Spleen (tissue), 11 donors: Measurements from ENCODE around the gene VRK3. TPM values are rescaled to one million over a fixed set of nuclear protein-coding genes. Genes with fewer than 3 reads are reported as not detected.
A peak's percentile ranks its signal among the peaks of the same experiment; 100 is the strongest.

Source experiments
- DNase-seq: peaks from one replicate; pipeline ENCODE4 v3.0.0-alpha.2; 2020
- H3K27ac ChIP-seq, 8 donors: fragments of 200-600 bp; sonication (generic) in 7 of 8; 1 replicate in 4 of 8; 2 replicates in 4 of 8; pipeline versions ENCODE4 v1.5.0 to v1.8.0; 2016 to 2021; ENCODE audit warnings: inconsistent platforms in 4 of 8, mild to moderate bottlenecking in 4 of 8, moderate library complexity in 1 of 8
- H3K27me3 ChIP-seq, 7 donors: fragments of 200-600 bp; sonication (generic) in 6 of 7; replicated peaks in 1 of 7; 1 replicate in 4 of 7; 2 replicates in 3 of 7; pipeline versions ENCODE4 v1.5.0 to v1.8.0; 2016 to 2021; ENCODE audit warnings: inconsistent platforms in 3 of 7, mild to moderate bottlenecking in 1 of 7
- H3K36me3 ChIP-seq, 6 donors: fragments of 200-600 bp; sonication (generic) in 5 of 6; 1 replicate in 4 of 6; 2 replicates in 2 of 6; pipeline versions ENCODE4 v1.5.0 to v1.8.0; 2016 to 2021; ENCODE audit warnings: inconsistent platforms in 2 of 6
- H3K4me1 ChIP-seq, 6 donors: fragments of 200-600 bp; sonication (generic) in 5 of 6; 1 replicate in 3 of 6; 2 replicates in 3 of 6; pipeline versions ENCODE4 v1.5.0 to v1.8.0; 2016 to 2021; ENCODE audit warnings: inconsistent platforms in 3 of 6
- H3K4me3 ChIP-seq, 8 donors: fragments of 200-600 bp; sonication (generic) in 7 of 8; 1 replicate in 4 of 8; 2 replicates in 4 of 8; pipeline versions ENCODE4 v1.5.0 to v1.8.0; 2016 to 2021; ENCODE audit warnings: inconsistent platforms in 4 of 8, mild to moderate bottlenecking in 4 of 8, moderate library complexity in 2 of 8
- H3K9me3 ChIP-seq, 8 donors: fragments of 200-600 bp; sonication (generic) in 7 of 8; 1 replicate in 4 of 8; 2 replicates in 4 of 8; pipeline versions ENCODE4 v1.5.0 to v1.8.0; 2016 to 2021; ENCODE audit warnings: inconsistent platforms in 4 of 8
- POLR2A ChIP-seq, 3 donors: fragments of 450-650 bp; IDR thresholded peaks; one replicate each; pipeline ENCODE4 v1.5.1; 2017; ENCODE audit warnings: antibody characterized with exemption in 3 of 3, mild to moderate bottlenecking in 1 of 3
- POLR2AphosphoS5 ChIP-seq, 3 donors: sonication (generic); formaldehyde crosslinking; IDR thresholded peaks; one replicate each; pipeline ENCODE4 v1.5.1; 2017; ENCODE audit warnings: antibody characterized with exemption in 3 of 3
- WGBS, 5 donors: extraction: QIAGEN DNeasy Blood & Tissue Kit in 3 of 5; methylation state at CpG; one replicate each; pipeline versions ENCODE4 v1.1.5 to v1.1.7; 2013 to 2018; 5-methylcytosine and 5-hydroxymethylcytosine counted together
- intact Hi-C: fragments of 100-400 bp; cut with DNase I; formaldehyde crosslinking; loops from one replicate; pipeline ENCODE4 v1.15.0; 2023; ENCODE audit warnings: low total_unique reads
- polyA plus RNA-seq, 3 donors: library from polyadenylated mRNA; stranded (reverse); fragments of 200-250 nt; gene quantifications; one replicate each; pipeline ENCODE4 v1.2.1, GENCODE V29; 2013
- total RNA-seq, 7 donors: library from RNA; depleted of rRNA in 3 of 7; stranded (reverse); fragments of >200 nt in 3 of 7; fragmentation: NEBNext Ultra II Directional in 4 of 7; extraction: Animal tissue kit (Norgen Biotek cat#: 25700) in 4 of 7; gene quantifications; one replicate each; pipeline versions ENCODE4 v1.1.0 to v1.2.1, GENCODE V29; 2016 to 2021
- TF ChIP-seq, protein P1 (sequence below), 11 experiments: fragments of 200-600 bp in 7 of 11; fragments of 450-650 bp in 4 of 11; sonication (generic) in 4 of 11; IDR thresholded peaks in 8 of 11; conservative IDR thresholded peaks in 3 of 11; 1 replicate in 7 of 11; 2 replicates in 4 of 11; pipeline versions ENCODE4 v1.4.0 to v1.8.0; 2016 to 2021; ENCODE audit warnings: antibody characterized with exemption in 11 of 11, inconsistent platforms in 4 of 11, mild to moderate bottlenecking in 1 of 11
- donor health status: healthy with polysubstance abuse.
- donor health status: DM: no; HTN: no; CAD: no; lungs with moderate emphysema.
- donor health status: DM: no; HTN: no; CAD: no.
- donor health status: Bipolar disorder and iron deficiency.
- donor health status: healthy.
- donor health status: DM: no; HTN: no; CAD: no.
- donor health status: DM: yes; HTN: yes; CAD: no.

The VRK3 gene
- total and polyA plus RNA-seq, 10 donors, result 17.0 to 60.8 (median 49.7) TPM

DNA sequence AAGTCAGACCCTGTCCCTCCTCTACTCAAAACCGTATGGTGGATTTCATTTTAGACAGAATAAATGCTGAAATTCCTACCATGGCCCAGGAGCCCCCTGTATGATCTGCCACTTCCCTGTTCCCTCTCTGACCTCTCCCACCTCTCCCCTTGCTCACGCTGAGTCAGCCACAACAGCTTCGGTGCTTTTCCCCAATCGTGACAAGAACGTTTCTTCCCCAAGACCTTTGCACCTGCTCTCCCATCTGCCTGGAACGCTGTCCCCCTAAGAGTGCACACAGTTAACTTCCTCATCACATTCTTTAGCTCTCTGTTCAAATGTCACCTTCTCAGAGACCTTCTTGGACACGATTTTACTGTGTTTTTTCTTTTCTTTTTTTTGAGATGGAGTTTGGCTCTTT, 2.3 kb downstream of the VRK3 start:
- peaks cover 10 to 58% (median 41%) of the 10 kb centered on the region in 6 donors for H3K4me1 ChIP-seq
- no peak for TF ChIP-seq POLR2A (IDR thresholded peaks at IDR 0.05)
- no peak for TF ChIP-seq POLR2AphosphoS5 (IDR thresholded peaks at IDR 0.05)
- TF ChIP-seq, protein P1, sequence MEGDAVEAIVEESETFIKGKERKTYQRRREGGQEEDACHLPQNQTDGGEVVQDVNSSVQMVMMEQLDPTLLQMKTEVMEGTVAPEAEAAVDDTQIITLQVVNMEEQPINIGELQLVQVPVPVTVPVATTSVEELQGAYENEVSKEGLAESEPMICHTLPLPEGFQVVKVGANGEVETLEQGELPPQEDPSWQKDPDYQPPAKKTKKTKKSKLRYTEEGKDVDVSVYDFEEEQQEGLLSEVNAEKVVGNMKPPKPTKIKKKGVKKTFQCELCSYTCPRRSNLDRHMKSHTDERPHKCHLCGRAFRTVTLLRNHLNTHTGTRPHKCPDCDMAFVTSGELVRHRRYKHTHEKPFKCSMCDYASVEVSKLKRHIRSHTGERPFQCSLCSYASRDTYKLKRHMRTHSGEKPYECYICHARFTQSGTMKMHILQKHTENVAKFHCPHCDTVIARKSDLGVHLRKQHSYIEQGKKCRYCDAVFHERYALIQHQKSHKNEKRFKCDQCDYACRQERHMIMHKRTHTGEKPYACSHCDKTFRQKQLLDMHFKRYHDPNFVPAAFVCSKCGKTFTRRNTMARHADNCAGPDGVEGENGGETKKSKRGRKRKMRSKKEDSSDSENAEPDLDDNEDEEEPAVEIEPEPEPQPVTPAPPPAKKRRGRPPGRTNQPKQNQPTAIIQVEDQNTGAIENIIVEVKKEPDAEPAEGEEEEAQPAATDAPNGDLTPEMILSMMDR (IDR thresholded peaks at IDR 0.05 in 8 of 11, conservative IDR thresholded peaks at IDR 0.05 in 3 of 11), result no peak
- H3K9me3 ChIP-seq, result no peaks in the 10 kb centered on the region
- intact Hi-C loops, result no loop called here
- no peaks in the 10 kb centered on the region for H3K27me3 ChIP-seq
- no peak overlapping the region for H3K4me3 ChIP-seq
- H3K27ac ChIP-seq, result no peak overlapping the region
- WGBS, 5 donors, result 63 to 73% (median 68%) methylated on average over 7 of the region's 7 CpGs
- DNase-seq, result no peak
- H3K36me3 ChIP-seq, result peaks cover 0 to 45% (median 26%) of the 10 kb centered on the region in 6 donors

DNA sequence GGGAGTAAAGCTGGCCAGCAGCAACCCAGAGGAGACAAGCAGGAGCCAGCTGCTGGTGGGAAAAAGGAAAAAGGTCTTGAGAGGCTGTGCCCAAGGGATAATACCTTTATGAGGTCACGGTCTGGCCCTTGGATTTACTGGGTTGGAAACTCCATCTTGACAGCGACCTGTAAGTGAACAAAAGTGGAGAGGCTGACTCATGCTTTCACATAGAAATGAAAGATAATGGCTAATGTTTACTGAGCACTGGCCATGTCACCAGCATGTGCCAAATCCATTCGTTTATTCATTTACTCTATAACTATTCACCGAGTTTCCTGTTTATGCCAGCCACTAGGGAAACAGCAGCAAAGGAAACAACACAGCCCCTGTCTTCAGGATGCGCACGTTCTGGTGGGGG, 4.7 kb downstream of the VRK3 start:
- no peak for DNase-seq
- Histone ChIP-seq H3K4me1 (peaks cover 6 to 39% (median 24%) of the 10 kb centered on the region in 6 donors), H3K27me3 (no peaks in the 10 kb centered on the region), H3K4me3 (no peak overlapping the region), H3K9me3 (no peaks in the 10 kb centered on the region), H3K36me3 (peaks cover 5 to 68% (median 49%) of the 10 kb centered on the region in 6 donors), H3K27ac (no peak overlapping the region)
- TF ChIP-seq POLR2A (IDR thresholded peaks at IDR 0.05) (no peak), POLR2AphosphoS5 (IDR thresholded peaks at IDR 0.05) (no peak)
- TF ChIP-seq, protein P1 (IDR thresholded peaks at IDR 0.05 in 8 of 11, conservative IDR thresholded peaks at IDR 0.05 in 3 of 11), result no peak
- 83 to 92% (median 89%) methylated on average over 6 of the region's 6 CpGs for WGBS, 5 donors
- intact Hi-C loops, result no loop called here

DNA sequence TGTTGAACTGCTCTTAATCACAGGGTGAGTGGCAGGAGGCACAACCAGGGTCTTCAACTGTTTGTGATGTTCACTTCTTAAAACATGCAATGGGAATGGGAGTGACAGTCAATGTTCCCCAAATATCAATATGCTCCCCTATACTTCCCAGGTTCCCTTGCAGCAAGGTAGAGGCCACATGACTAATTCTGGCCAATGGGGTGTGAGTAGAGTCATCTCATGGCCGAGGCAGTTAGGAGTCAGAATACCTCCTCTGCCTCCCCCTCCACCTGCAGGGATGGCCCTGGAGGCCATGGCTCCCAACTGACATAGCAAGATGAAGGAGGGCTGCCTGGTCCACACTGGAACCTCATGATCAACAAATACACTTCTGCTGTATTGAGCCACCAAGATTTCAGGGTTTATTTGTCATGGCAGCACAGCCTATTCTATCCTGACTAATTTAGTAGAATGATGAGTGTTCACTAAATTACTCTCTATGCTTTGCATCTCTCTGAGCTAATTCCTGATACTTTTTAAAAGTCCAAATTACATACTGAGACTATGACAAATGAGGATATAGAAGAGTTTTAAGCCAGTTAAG, 8.9 kb downstream of the VRK3 start:
- peaks cover 6 to 100% (median 81%) of the 10 kb centered on the region in 6 donors for H3K36me3 ChIP-seq
- peaks cover 0 to 7% (median under 1%) of the 10 kb centered on the region in 6 donors for H3K4me1 ChIP-seq
- no peaks in the 10 kb centered on the region for H3K9me3 ChIP-seq
- DNase-seq, result no peak
- no peak overlapping the region for H3K4me3 ChIP-seq
- TF ChIP-seq POLR2A (IDR thresholded peaks at IDR 0.05) (no peak), POLR2AphosphoS5 (IDR thresholded peaks at IDR 0.05) (no peak)
- TF ChIP-seq, protein P1 (IDR thresholded peaks at IDR 0.05 in 8 of 11, conservative IDR thresholded peaks at IDR 0.05 in 3 of 11), result no peak
- WGBS, 5 donors, result 93 to 100% (median 100%) methylated on average over 1 of the region's 1 CpG
- no peak overlapping the region for H3K27ac ChIP-seq
- intact Hi-C loops, result no loop called here
- H3K27me3 ChIP-seq, result no peaks in the 10 kb centered on the region

DNA sequence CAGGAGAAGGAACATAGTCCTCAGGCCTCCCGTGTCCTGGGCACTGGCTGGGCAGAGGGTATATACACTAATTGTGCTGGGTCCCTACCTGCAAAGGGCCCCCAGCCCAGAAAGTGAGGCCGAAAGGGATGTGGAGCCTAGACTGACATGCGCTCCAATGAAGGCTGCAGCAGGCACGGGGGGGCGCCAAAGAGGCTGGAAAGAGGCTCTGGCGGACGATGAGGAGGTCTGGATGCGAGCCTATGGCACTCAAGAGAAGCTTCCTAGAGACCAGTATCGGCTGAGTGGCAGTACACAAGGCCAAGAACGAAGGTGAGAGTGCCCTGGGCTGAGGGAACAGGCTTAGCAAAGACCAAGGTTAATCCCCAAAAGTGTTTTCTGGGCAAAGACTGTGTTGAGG, 16.6 kb downstream of the VRK3 start:
- Histone ChIP-seq H3K4me1 (peaks cover 0 to 14% (median 2%) of the 10 kb centered on the region in 6 donors), H3K27ac (no peak overlapping the region), H3K9me3 (no peaks in the 10 kb centered on the region), H3K4me3 (no peak overlapping the region), H3K36me3 (peaks cover 0 to 100% (median 76%) of the 10 kb centered on the region in 6 donors), H3K27me3 (no peaks in the 10 kb centered on the region)
- intact Hi-C loops, result no loop called here
- DNase-seq, result no peak
- WGBS, 5 donors, result 69 to 89% (median 72%) methylated on average over 10 of the region's 10 CpGs
- TF ChIP-seq POLR2AphosphoS5 (IDR thresholded peaks at IDR 0.05) (peak in 2 of 3 donors; percentile 27 to 30), POLR2A (IDR thresholded peaks at IDR 0.05) (no peak)
- TF ChIP-seq, protein P1 (IDR thresholded peaks at IDR 0.05 in 8 of 11, conservative IDR thresholded peaks at IDR 0.05 in 3 of 11), result peak in 6 of 11 experiments; percentile 12 to 32 (median 18)
